Measurements from ENCODE around the gene SCARF2.
"Not testable (repeated sequence)": the region's sequence is repeated elsewhere in the genome, so short reads cannot be mapped to it uniquely, and the experiment has no call there.

The SCARF2 gene

GRCh38 chr22:20428496-20429253 lies 8.9 kb downstream of the SCARF2 start:
- no peak for DNase-seq (ENCODE audit: low read depth)

- no peak for DNase-seq (ENCODE audit: low read depth)
Measured at GRCh38 chr22:20427945-20428417, 9.6 kb downstream of the SCARF2 start.

GRCh38 chr22:20427104-20427944 lies 10.3 kb downstream of the SCARF2 start:
- no peak for DNase-seq (ENCODE audit: low read depth)

- no peak for DNase-seq (ENCODE audit: low read depth)
Measured at GRCh38 chr22:20426259-20426615, 11.4 kb downstream of the SCARF2 start.

GRCh38 chr22:20425566-20426258 lies 11.9 kb downstream of the SCARF2 start:
- DNase-seq (ENCODE audit: low read depth): no peak

- DNase-seq (ENCODE audit: low read depth): no peak
Measured at GRCh38 chr22:20424932-20425565, 12.6 kb downstream of the SCARF2 start.

GRCh38 chr22:20424568-20424931 lies 13.1 kb downstream of the SCARF2 start:
- DNase-seq (ENCODE audit: low read depth): no peak

- no peak for DNase-seq (ENCODE audit: low read depth)
Measured at GRCh38 chr22:20423906-20424551, 13.6 kb downstream of the SCARF2 start.

GRCh38 chr22:20423008-20423905 lies 14.4 kb downstream of the SCARF2 start:
- DNase-seq (ENCODE audit: low read depth): no peak

- no peak for DNase-seq (ENCODE audit: low read depth)
Measured at GRCh38 chr22:20422271-20423007, 15.2 kb downstream of the SCARF2 start.

- no peak for DNase-seq (ENCODE audit: low read depth)
Measured at GRCh38 chr22:20421507-20421874, 16.1 kb downstream of the SCARF2 start.

GRCh38 chr22:20420157-20420842 lies 17.3 kb downstream of the SCARF2 start:
- no peak for DNase-seq (ENCODE audit: low read depth)

GRCh38 chr22:20419664-20419951 lies 18.0 kb downstream of the SCARF2 start:
- DNase-seq (ENCODE audit: low read depth): no peak

- DNase-seq (ENCODE audit: low read depth): peak; percentile 62
Measured at GRCh38 chr22:20418211-20418788, 19.3 kb downstream of the SCARF2 start.

GRCh38 chr22:20415699-20416098 lies 21.9 kb downstream of the SCARF2 start:
- DNase-seq (ENCODE audit: low read depth): not testable (repeated sequence)

- not testable (repeated sequence) for DNase-seq (ENCODE audit: low read depth)
Measured at GRCh38 chr22:20415241-20415640, 22.4 kb downstream of the SCARF2 start.

GRCh38 chr22:20414450-20414849 lies 23.2 kb downstream of the SCARF2 start:
- DNase-seq (ENCODE audit: low read depth): no peak

- DNase-seq (ENCODE audit: low read depth): no peak
Measured at GRCh38 chr22:20414059-20414440, 23.6 kb downstream of the SCARF2 start.
